ENCODE results near the gene GLRX. TPM values are rescaled to one million over a fixed set of nuclear protein-coding genes. Genes with fewer than 3 reads are reported as not detected.

Gene GLRX
- total and polyA plus RNA-seq, 2 of the 4 experiments (the other 2 are of a cell fraction): 142 to 193 TPM

GRCh38 chr5:95797301-95797700, 25.2 kb downstream of the GLRX start:
- Histone ChIP-seq H2AK5ac (ENCODE audit: low read depth, low read length) (no peak overlapping the region), H2AFZ (replicated peaks; ENCODE audit: low read length, poor library complexity) (no peak overlapping the region), H4K91ac (ENCODE audit: insufficient read depth, low read depth, low read length) (no peak overlapping the region), H2AK9ac (replicated peaks; ENCODE audit: low read depth, low read length, poor library complexity) (no peak overlapping the region), H4K5ac (ENCODE audit: low read depth, low read length) (no peak overlapping the region), H4K8ac (ENCODE audit: low read depth in 2 of 2, low read length in 2 of 2) (no peak overlapping the region), H3K9me1 (ENCODE audit: insufficient read depth, low read length) (peaks cover 3% of the 10 kb centered on the region; the same call in 1 of the 2 replicates), H2BK20ac (ENCODE audit: low read depth, low read length) (no peak overlapping the region), H3K4me1 (ENCODE audit: control insufficient read depth, insufficient read depth, low read length) (peaks cover 7% of the 10 kb centered on the region), H3K79me1 (ENCODE audit: low read depth in 1 of 2, low read length in 2 of 2) (peaks cover 4 to 9% of the 10 kb centered on the region in 2 experiments; a peak in 3 of 4 replicates), H3K27me3 (ENCODE audit: control insufficient read depth, insufficient read depth, low read length) (no peaks in the 10 kb centered on the region), H3K56ac (ENCODE audit: extremely low read depth, insufficient read depth, low read length) (no peak overlapping the region), H2BK5ac (ENCODE audit: low read depth, low read length, poor library complexity, severe bottlenecking) (no peak overlapping the region), H3K27ac (ENCODE audit: insufficient read depth, low read length) (no peak overlapping the region), H3K14ac (replicated peaks; ENCODE audit: low read depth, low read length) (no peak overlapping the region), H2BK15ac (ENCODE audit: low read depth, low read length) (no peak overlapping the region), H3K36me3 (ENCODE audit: control insufficient read depth, insufficient read depth, low read length) (peaks cover 18% of the 10 kb centered on the region), H3K4ac (ENCODE audit: low read depth, low read length) (no peak overlapping the region), H3K9ac (ENCODE audit: low read depth, low read length) (no peak overlapping the region), H4K20me1 (ENCODE audit: insufficient read depth, low read length) (no peaks in the 10 kb centered on the region), H3K9me3 (ENCODE audit: control insufficient read depth, insufficient read depth, low read length) (no peaks in the 10 kb centered on the region), H3K23ac (ENCODE audit: low read depth, low read length) (no peak overlapping the region), H3K4me3 (ENCODE audit: insufficient read depth, low read depth, low read length) (no peak overlapping the region), H2BK120ac (ENCODE audit: low read depth, low read length) (no peak overlapping the region), H3K18ac (ENCODE audit: low read depth, low read length) (no peak overlapping the region), H3K4me2 (ENCODE audit: low read depth, low read length) (no peak overlapping the region)
- intact Hi-C loops (cut with micrococcal nuclease): no loop called here
- ChIA-PET POLR2A (ENCODE audit: unreplicated experiment) (no interaction called here), CTCF (no interaction called here)
- TF ChIP-seq, protein P1, sequence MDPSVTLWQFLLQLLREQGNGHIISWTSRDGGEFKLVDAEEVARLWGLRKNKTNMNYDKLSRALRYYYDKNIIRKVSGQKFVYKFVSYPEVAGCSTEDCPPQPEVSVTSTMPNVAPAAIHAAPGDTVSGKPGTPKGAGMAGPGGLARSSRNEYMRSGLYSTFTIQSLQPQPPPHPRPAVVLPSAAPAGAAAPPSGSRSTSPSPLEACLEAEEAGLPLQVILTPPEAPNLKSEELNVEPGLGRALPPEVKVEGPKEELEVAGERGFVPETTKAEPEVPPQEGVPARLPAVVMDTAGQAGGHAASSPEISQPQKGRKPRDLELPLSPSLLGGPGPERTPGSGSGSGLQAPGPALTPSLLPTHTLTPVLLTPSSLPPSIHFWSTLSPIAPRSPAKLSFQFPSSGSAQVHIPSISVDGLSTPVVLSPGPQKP (IDR thresholded peaks at IDR 0.05; ENCODE audit: borderline replicate concordance, low read depth, low read length): no peak
- TF ChIP-seq CTCF (conservative IDR thresholded peaks at IDR 0.05; ENCODE audit: low read depth, low read length) (no peak), FOS (IDR thresholded peaks at IDR 0.05; ENCODE audit: low read depth, low read length) (no peak), USF2 (IDR thresholded peaks at IDR 0.05; ENCODE audit: low read depth, low read length) (no peak), POLR2A (IDR thresholded peaks at IDR 0.05; ENCODE audit: low read depth, low read length) (no peak), NFE2L2 (IDR thresholded peaks at IDR 0.05; ENCODE audit: low read depth, low read length) (no peak), RAD21 (IDR thresholded peaks at IDR 0.05; ENCODE audit: low read length) (no peak), RFX5 (IDR thresholded peaks at IDR 0.05; ENCODE audit: low read depth, low read length) (no peak), MAFK (IDR thresholded peaks at IDR 0.05; ENCODE audit: low read depth, low read length) (no peak), CHD1 (IDR thresholded peaks at IDR 0.05; ENCODE audit: low read depth, low read length) (no peak), MXI1 (IDR thresholded peaks at IDR 0.05; ENCODE audit: borderline replicate concordance, low read depth, low read length) (no peak), CEBPB (IDR thresholded peaks at IDR 0.05; ENCODE audit: low read depth, low read length) (no peak), SMC3 (IDR thresholded peaks at IDR 0.05; ENCODE audit: low read depth, low read length) (no peak), RCOR1 (IDR thresholded peaks at IDR 0.05; ENCODE audit: insufficient replicate concordance, low read length) (no peak), BHLHE40 (IDR thresholded peaks at IDR 0.05; ENCODE audit: low read depth, low read length) (no peak), MAZ (IDR thresholded peaks at IDR 0.05; ENCODE audit: borderline replicate concordance, low read depth, low read length) (no peak)
- dilution Hi-C loops (cut with HindIII; ENCODE audit: low sequenced_read_pairs, unreplicated experiment): no loop called here
- in situ Hi-C loops (cut with MboI; ENCODE audit: low sequenced_read_pairs): no loop called here
- DNase-seq (no peak), ATAC-seq (ENCODE audit: low read depth) (no peak)
- no TSS peak for BruUV-seq (replicated peaks)
- whole genome bisulfite sequencing, 2 experiments (ENCODE audit: extremely low coverage in 2 of 2, insufficient read length in 1 of 2): 100% methylated on average over 2 of the region's 3 CpGs; no CpG with 5 or more reads in 1 of the 2 experiments
